GM12874 (cell line): ENCODE results near the gene ABHD10.

ENCODE experiments used
- CTCF ChIP-seq: IDR thresholded peaks from 2 replicates; pipeline ENCODE4 v1.5.1; 2011; ENCODE audit warnings: low read depth, mild to moderate bottlenecking, control low read depth, low read length, moderate library complexity; ENCODE audit not compliant: insufficient read depth

Gene ABHD10

GRCh38 chr3:111978583-111979433 lies at the start of gene ABHD10:
ABHD10 (plus strand) TSS chr3:111979026; CDS start chr3:111979062, 36 bp downstream.
- TF ChIP-seq CTCF, result no peak

GRCh38 chr3:111929484-111929883 lies 49.3 kb upstream of the ABHD10 start:
- no peak for TF ChIP-seq CTCF

DNA sequence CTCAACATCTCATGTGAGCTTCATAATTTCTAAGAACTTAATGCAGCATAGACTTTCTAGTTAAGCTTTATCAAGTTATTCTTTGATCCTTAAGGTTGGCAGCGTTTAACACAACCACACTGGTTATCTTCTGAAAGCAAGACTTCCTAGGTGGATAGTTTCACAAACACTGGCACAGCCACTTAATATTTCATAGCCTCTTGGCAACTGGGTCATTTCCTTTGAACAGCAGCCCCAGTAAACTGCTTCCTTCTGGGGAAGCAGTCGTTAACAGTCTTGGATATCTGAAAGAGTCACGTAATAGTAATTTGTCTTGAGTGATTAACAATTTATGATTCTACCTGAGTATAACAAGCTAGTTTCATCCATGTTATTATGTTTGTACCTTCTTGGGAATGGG lies 45.9 kb upstream of the ABHD10 start:
- no peak for TF ChIP-seq CTCF

GRCh38 chr3:111936191-111936841 lies 42.5 kb upstream of the ABHD10 start:
- no peak for TF ChIP-seq CTCF

GRCh38 chr3:111936967-111937366 lies 41.9 kb upstream of the ABHD10 start:
- TF ChIP-seq CTCF, result no peak

- TF ChIP-seq CTCF, result no peak
Measured at GRCh38 chr3:111937871-111938270, 41.0 kb upstream of the ABHD10 start.

GRCh38 chr3:111939873-111940272 lies 39.0 kb upstream of the ABHD10 start:
- no peak for TF ChIP-seq CTCF
